ENCODE results near the gene RARRES1. TPM values are rescaled to one million over a fixed set of nuclear protein-coding genes. Genes with fewer than 3 reads are reported as not detected.

Gene RARRES1
- total RNA-seq, 2 experiments from 2014 or later: not detected

- intact Hi-C loops (cut with micrococcal nuclease; ENCODE audit: unreplicated experiment): no loop called here
- Histone ChIP-seq H3K27ac (ENCODE audit: low read depth, low read length, poor library complexity, severe bottlenecking) (no peak overlapping the region), H3K4me1 (ENCODE audit: insufficient read depth, low read length, poor library complexity, severe bottlenecking) (no peaks in the 10 kb centered on the region), H3K4me3 (ENCODE audit: low read depth, low read length, poor library complexity, severe bottlenecking) (no peak overlapping the region), H3K9me2 (ENCODE audit: insufficient read depth, low read length) (no peaks in the 10 kb centered on the region), H4K20me1 (ENCODE audit: insufficient read depth, low read length) (no peaks in the 10 kb centered on the region), H3K9me3 (ENCODE audit: low read length) (no peaks in the 10 kb centered on the region), H3K79me2 (ENCODE audit: insufficient read depth, low read depth, low read length) (peaks cover 7% of the 10 kb centered on the region; the same call in 1 of the 2 replicates), H3K4me2 (ENCODE audit: low read length) (no peak overlapping the region), H3K36me3 (ENCODE audit: insufficient read depth, low read length) (peaks cover 90% of the 10 kb centered on the region), H2AFZ (ENCODE audit: low read length) (no peak overlapping the region)
- TF ChIP-seq CTCF (conservative IDR thresholded peaks at IDR 0.05; ENCODE audit: low read length) (no peak), EZH2phosphoT487 (IDR thresholded peaks at IDR 0.05; ENCODE audit: borderline replicate concordance, low read depth, low read length) (no peak)
- no TSS peak for BruUV-seq (replicated peaks)
- ChIA-PET CTCF (ENCODE audit: unreplicated experiment) (no interaction called here), POLR2A (interaction anchor here (0.6 to 1.1 kb wide), 3 partner anchors 20 to 571 kb away, joined by 3 to 4 read pairs (median 3); partner anchors contain the start of gene LXN)
- DNase-seq (ENCODE audit: low spot score): no peak
Observed at GRCh38 chr3:158652463-158652862, 79.8 kb downstream of the RARRES1 start.

GRCh38 chr3:158651192-158651591, 81.1 kb downstream of the RARRES1 start:
- Histone ChIP-seq H3K4me3 (ENCODE audit: low read depth, low read length, poor library complexity, severe bottlenecking) (no peak overlapping the region), H3K79me2 (ENCODE audit: insufficient read depth, low read depth, low read length) (peaks cover 19% of the 10 kb centered on the region), H4K20me1 (ENCODE audit: insufficient read depth, low read length) (no peaks in the 10 kb centered on the region), H3K9me2 (ENCODE audit: insufficient read depth, low read length) (no peaks in the 10 kb centered on the region), H3K27ac (ENCODE audit: low read depth, low read length, poor library complexity, severe bottlenecking) (no peak overlapping the region), H3K4me2 (ENCODE audit: low read length) (no peak overlapping the region), H3K9me3 (ENCODE audit: low read length) (no peaks in the 10 kb centered on the region), H2AFZ (ENCODE audit: low read length) (no peak overlapping the region), H3K36me3 (ENCODE audit: insufficient read depth, low read length) (peaks cover 93% of the 10 kb centered on the region), H3K4me1 (ENCODE audit: insufficient read depth, low read length, poor library complexity, severe bottlenecking) (peaks cover 3% of the 10 kb centered on the region)
- POLR2A ChIA-PET: interaction anchor here (1.1 kb wide), 1 partner anchor 21 kb away, joined by 4 read pairs; the partner anchor contains the start of gene LXN
- intact Hi-C loops (cut with micrococcal nuclease; ENCODE audit: unreplicated experiment): no loop called here
- no peak for DNase-seq (ENCODE audit: low spot score)
- CTCF ChIA-PET (ENCODE audit: unreplicated experiment): no interaction called here
- TF ChIP-seq CTCF (conservative IDR thresholded peaks at IDR 0.05; ENCODE audit: low read length) (no peak), EZH2phosphoT487 (IDR thresholded peaks at IDR 0.05; ENCODE audit: borderline replicate concordance, low read depth, low read length) (no peak)
- BruUV-seq (replicated peaks): no TSS peak

- H3K9me2 ChIP-seq (ENCODE audit: insufficient read depth, low read length): no peaks in the 10 kb centered on the region
- no peak overlapping the region for H2AFZ ChIP-seq (ENCODE audit: low read length)
- H4K20me1 ChIP-seq (ENCODE audit: insufficient read depth, low read length): no peaks in the 10 kb centered on the region
- no peak overlapping the region for H3K4me3 ChIP-seq (ENCODE audit: low read depth, low read length, poor library complexity, severe bottlenecking)
- POLR2A ChIA-PET: interaction anchor here (1.1 kb wide), 1 partner anchor 8 kb away, joined by 4 read pairs; no protein-coding TSS in a partner anchor
- peaks cover 33% of the 10 kb centered on the region for H3K79me2 ChIP-seq (ENCODE audit: insufficient read depth, low read depth, low read length)
- no peak for DNase-seq (ENCODE audit: low spot score)
- intact Hi-C loops (cut with micrococcal nuclease; ENCODE audit: unreplicated experiment): no loop called here
- BruUV-seq (replicated peaks): no TSS peak
- peaks cover 86% of the 10 kb centered on the region for H3K36me3 ChIP-seq (ENCODE audit: insufficient read depth, low read length)
- no peak overlapping the region for H3K27ac ChIP-seq (ENCODE audit: low read depth, low read length, poor library complexity, severe bottlenecking)
- no peak overlapping the region for H3K4me2 ChIP-seq (ENCODE audit: low read length)
- CTCF ChIA-PET (ENCODE audit: unreplicated experiment): no interaction called here
- H3K9me3 ChIP-seq (ENCODE audit: low read length): no peaks in the 10 kb centered on the region
- TF ChIP-seq EZH2phosphoT487 (IDR thresholded peaks at IDR 0.05; ENCODE audit: borderline replicate concordance, low read depth, low read length) (no peak), CTCF (conservative IDR thresholded peaks at IDR 0.05; ENCODE audit: low read length) (no peak)
- peaks cover 13% of the 10 kb centered on the region for H3K4me1 ChIP-seq (ENCODE audit: insufficient read depth, low read length, poor library complexity, severe bottlenecking)
Observed at GRCh38 chr3:158649791-158650190, 82.5 kb downstream of the RARRES1 start.
